GM18517 (cell line): ENCODE data around the gene ZNF846.
"Not testable (repeated sequence)": the region's sequence is repeated elsewhere in the genome, so short reads cannot be mapped to it uniquely, and the experiment has no call there.

Experiments
- ATAC-seq: cut with Tn5 transposase; IDR thresholded peaks from one replicate; pipeline ENCODE4 v1.9.1; 2021; ENCODE audit warnings: mild to moderate bottlenecking, moderate library complexity; ENCODE audit not compliant: unreplicated experiment

ZNF846 gene

DNA sequence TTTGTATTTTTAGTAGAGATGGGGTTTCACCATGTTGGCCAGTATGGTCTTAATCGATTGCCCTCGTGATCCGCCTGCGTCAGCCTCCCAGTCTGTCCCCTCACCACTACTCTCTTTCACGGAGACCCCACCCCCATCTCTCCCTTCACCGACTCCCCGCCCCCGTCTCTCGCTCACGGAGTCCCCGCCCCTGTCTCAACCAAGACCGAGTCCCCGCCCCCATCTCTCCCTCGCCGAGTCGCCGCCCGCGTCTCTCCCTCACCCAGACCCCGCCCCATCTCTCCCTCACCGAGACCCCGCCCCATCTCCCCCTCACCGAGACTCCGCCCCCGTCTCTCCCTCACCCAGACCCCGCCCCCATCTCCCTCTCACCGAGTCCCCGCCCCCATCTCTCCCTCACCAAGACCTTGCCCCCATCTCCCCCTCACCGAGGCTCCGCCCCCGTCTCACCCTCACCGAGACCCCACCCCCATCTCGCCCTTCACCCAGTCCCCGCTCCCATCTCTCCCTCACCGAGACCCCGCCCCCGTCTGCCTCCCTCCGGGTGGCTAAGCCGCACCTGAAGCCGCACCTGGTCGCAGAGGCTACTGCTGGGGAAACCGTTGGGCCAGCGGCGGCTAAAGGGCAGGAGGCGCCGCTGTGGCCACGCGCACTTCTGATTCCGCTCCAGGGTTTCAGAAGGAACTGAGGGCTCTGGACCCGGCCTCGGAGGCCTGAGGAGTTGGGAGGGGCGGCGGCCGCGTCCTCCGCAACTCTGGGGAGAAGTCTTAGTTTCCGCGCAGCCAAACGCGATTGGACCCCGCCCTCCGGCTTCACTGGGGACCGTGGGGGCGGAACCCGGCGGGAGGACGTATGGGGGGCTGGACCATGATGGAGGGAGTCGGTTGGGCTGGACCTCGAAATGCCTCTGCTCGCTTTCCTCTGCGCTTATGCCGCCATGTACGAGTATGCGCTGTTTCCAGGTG lies 17.1 kb upstream of the ZNF846 start:
- ATAC-seq, result peak; percentile 57

DNA sequence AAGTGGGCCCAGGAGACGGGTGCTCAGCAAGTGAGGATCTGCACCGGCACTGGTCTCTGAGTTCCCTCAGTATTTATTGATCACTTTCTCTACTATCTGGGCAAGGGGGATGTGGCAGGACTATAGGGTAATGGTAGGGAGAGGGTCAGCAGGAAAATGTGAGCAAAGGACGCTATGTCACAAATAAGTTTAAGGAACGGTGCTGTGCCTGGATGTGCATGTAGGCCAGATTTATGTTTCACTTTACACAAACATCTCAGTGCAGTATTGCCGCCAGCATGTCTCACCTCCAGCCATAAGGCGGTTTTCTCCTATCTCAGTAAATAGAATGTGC lies 15.6 kb upstream of the ZNF846 start:
- not testable (repeated sequence) for ATAC-seq

GRCh38 chr19:9782338-9782737 lies 13.8 kb upstream of the ZNF846 start:
- no peak for ATAC-seq

DNA sequence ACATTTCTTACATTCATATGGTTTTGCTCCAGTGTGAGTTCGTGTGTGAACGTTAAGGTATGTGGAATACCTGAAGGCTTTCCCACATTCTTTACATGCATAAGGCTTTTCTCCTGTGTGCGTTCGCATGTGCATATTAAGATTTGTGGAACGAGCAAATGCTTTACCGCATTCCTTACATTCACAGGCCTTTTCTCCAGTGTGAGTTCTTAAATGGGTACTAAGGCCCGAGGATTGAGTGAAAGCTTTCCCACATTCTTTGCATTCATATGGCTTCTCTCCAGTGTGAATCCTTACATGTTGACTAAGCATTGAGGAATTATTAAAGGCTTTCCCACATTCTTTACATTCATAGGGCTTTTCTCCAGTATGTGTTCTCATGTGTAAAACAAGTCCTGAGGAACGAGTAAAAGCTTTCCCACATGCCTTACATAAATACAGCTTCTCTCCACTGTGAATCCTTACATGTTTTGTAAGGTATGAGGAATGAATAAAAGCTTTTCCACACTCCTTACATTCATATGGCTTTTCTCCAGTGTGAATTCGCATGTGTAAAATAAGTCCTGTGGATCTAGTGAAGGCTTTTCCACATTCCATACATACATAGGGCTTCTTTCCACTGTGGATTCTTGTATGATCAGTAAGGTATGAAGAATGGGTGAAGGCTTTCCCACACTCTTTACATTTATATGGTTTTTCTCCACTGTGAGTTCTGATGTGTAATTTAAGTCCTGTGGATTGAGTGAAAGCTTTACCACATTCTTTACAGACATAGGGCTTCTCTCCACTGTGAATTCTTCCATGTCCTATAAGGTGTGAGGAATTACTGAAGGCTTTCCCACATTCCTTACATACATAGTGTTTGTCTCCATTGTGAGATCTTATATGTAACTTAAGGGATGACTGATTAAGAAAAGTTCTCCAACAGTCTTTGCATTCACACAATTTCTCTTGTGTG lies 10.7 kb downstream of the ZNF846 start:
- no peak for ATAC-seq

DNA sequence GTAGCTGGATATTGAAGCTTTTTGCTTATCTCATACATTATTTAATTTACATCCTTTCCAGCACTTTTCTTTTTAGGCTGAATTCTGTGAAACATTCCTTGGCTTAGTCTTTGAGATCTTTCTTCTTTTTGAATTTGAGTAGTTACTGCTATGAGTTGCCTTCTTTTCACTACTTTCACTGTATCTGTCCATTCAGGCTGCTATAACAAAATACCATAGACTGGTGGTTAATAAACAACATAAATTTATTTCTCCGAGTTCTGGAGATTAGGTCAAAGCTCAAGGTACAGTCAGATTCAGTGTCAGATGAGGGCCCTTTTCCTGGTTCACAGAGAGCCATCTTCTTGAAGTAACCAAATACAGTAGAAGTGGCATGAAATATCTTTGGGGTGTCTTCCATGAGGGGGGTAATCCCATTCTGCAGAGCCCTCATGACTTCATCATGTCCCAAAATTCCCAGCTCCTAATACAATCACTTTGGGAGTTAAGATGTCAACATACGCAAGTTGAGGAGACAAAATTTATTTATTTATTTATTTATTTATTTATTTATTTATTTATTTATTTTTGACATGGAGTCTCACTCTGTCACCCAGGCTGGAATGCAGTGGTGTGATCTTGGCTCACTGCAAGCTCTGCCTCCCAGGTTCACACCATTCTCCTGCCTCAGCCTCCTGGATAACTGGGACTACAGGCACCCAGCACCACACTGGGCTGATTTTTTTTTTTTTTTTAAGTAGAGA lies 15.7 kb downstream of the ZNF846 start:
- no peak for ATAC-seq

DNA sequence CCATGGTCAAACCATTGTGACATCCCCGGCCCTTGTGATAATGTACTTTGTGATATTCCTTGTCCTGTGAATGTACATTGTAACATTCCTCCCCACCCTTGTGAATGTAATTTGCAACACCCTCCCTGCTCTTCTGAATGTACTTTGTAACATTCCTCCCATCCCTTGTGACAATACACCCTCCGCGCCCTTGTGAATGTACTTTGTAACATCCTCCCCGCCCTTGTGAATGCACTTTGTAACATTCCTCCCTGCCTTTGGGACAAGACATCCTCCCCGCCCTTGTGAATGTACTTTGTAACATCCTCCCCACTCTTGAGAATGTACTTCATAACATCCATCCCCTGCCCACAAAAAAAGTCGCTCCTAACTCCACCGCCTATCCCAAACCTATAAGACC lies 17.1 kb downstream of the ZNF846 start:
- ATAC-seq, result no peak

DNA sequence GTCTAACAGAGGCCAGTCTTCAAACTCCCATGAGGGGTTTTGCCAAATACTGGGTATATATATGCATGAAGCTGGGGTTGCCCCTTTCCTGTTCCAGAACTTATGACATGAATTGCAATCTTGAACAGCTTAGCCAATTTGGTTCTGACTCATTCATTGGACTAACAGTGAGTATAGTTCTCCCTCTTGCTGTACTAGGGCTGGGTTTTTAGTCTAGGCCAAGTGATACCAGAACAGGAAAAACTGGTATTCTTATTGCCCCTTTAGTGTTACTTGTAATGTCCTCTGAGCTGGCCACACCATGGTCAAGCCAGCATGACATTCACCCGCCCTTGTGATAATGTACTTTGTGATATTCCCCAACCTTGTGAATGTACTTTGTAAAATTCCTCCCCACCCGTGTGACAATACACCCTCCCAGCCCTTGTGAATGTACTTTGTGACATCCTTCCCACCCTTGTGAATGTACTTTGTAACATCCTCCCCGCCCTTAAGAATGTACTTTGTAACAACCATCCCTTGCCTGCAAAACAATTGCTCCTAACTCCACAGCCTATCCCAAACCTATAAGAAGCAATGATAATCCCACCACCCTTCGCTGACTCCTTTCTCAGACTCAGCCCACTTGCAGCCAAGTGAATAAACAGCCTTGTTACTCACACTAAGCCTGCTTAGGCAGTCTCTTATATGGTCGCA lies 26.9 kb downstream of the ZNF846 start:
- no peak for ATAC-seq

GRCh38 chr19:9735986-9736385 lies 32.6 kb downstream of the ZNF846 start:
- no peak for ATAC-seq

DNA sequence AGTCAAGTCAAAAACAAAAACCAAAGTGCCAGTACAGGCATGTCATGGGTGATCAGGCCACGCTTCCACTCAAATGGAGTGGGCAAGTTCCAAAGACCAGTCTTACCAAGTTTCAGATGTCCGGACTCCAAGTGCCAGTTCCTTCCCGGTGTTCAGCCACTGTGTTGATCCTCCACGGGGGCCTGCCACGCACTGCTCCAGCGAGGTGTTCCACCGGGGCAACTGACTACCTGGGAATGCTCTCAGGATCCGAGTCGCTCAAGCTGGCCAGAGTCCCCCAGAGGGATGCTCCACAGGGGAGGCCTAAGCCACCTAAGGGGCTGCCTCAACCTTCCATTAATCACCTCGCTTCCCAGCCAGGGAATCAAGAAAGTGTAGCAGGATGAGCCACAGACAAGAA lies 38.5 kb downstream of the ZNF846 start:
- not testable (repeated sequence) for ATAC-seq

- no peak for ATAC-seq
Measured at GRCh38 chr19:9729162-9729561, 39.4 kb downstream of the ZNF846 start.

DNA sequence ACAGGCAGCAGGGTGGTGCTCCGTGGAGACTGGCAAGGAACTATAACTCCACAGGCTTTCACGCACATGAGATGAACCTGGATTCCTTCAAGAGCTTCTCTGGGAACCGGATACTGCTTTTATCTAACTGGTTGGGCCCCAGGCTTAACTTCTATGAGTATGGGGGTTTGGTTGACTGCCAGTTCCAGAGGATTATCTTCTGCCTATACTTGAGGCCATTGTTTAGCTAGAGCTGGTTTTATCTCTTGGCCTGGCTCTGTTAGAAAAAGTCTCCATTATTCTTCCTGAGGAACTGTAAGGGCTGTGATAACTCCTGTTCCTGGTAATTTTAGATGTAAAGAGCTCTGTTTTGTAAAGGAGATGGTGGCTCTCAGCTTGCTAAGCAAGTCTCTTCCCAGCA lies 40.9 kb downstream of the ZNF846 start:
- no peak for ATAC-seq

GRCh38 chr19:9725508-9726201 lies 42.9 kb downstream of the ZNF846 start:
- not testable (repeated sequence) for ATAC-seq

GRCh38 chr19:9724157-9724556 lies 44.4 kb downstream of the ZNF846 start:
- no peak for ATAC-seq

GRCh38 chr19:9721861-9722260 lies 46.7 kb downstream of the ZNF846 start:
- no peak for ATAC-seq

DNA sequence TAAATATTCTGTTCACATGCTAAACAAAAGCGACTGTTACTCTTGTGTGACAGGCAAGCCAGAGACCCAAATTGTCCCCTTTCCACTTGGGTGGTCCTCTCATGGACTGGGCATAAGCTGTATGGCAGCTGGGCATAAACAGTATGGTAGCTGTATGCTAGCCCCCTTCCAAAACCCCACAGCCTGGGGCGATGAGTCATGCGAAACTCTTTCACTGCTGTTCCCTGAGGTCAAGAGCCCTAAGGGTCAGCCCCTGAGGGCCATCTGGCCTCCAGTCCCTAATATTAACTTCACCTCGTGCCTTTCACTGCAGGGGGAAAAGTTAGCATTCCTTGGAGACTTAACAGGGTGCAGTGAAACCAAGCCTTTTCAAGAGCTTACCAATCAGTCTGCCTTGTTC lies 48.0 kb downstream of the ZNF846 start:
- no peak for ATAC-seq

DNA sequence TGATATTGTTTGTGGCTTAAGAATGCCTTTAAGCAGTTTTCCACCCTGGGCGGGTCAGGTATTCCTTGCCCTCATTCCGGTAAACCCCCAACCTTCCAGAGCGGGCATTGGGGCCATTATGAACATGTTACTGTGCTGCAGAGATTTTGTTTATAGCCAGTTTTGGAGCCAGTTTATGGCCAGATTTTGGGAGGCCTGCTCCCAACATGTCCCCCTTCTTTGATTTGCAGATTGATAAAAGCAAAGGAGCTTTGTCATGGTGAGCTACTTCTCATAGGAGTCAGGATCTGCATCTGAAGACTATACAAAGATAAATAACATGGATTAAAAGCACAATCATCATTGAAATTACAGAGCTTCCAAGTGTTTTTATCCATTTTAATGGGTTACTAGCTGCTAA lies 56.7 kb downstream of the ZNF846 start:
- no peak for ATAC-seq

DNA sequence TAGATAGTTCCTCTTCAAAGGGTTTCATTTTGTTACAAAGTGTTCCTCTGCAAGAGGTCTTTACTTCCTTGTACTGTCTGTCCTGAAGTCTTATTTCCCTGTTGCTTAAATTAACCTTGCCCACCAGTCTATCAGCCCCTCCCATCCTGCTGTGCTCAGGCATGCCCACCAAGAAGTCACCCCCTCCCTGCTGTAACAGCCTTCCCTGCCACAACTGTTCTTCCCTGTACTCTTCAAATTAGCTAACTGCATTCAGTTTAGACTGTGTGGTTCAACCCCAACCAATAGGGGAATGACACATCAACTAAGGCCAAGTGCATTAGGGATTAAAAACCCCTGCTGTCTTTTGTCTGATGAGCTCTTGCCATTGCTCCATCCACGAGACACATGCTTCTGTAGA lies 59.2 kb downstream of the ZNF846 start:
- ATAC-seq, result no peak

DNA sequence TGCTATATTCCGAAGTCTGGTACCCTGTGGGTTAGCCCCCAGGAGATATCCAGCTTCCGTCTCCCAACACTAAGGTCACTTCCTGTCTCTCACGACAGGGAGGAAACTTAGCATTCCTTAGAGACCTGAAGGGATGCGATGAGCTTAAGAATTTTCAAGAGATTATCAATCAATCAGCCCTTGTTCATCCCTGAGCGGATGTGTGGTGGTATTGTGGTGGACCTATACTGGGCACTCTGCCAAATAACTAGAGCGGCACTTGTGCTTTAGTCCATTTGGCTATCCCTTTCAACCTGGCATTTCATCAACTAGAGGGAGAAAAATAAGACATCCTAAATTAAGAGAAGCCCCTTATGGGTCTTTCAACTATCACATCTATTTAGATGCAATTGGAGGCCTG lies 62.7 kb downstream of the ZNF846 start:
- no peak for ATAC-seq

DNA sequence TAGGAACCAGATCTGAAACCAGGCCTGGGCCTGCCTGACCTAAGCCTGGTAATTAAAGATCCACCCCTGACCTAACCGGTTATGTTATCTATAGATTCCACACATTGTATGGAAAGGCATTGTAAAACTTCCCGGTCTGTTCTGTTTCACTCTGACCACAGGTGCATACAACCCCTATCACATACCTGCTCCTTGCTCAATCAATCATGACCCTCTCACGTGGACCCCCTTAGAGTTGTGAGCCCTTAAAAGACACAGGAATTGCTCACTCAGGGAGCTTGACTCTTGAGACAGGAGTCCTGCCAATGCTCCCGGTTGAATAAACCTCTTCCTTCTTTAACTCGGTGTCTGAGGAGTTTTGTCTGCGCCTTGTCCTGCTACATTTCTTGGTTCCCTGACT lies 66.4 kb downstream of the ZNF846 start:
- ATAC-seq, result no peak
